DMS114 treated with DMSO at 0.1 percent for 48 hours (cell line): ENCODE data around the gene AFF2.

ENCODE experiments used
- DNase-seq: peaks from one replicate; lab custom pipeline; 2025; ENCODE audit not compliant: unreplicated experiment; lab: John Stamatoyannopoulos, UW

AFF2 gene

DNA sequence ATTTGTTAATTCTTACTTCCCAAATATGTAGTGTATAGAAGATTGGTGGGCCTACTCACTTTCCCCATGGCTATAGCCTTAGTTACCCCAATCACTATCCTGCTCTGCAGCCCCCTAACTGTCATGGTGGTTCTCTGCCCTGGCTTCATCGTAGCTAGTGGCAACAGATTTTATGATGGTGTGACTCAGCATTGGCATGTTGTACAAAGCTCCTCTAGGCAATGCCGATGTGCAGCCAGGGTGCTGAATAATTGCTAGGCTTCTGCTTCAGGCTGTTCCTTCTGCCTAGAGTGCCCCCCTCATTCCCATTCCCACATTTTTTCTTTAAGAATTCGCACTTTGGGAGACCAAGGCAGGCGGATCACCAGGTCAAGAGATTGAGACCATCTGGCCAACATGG lies 35.2 kb downstream of the AFF2 start:
- no peak for DNase-seq

DNA sequence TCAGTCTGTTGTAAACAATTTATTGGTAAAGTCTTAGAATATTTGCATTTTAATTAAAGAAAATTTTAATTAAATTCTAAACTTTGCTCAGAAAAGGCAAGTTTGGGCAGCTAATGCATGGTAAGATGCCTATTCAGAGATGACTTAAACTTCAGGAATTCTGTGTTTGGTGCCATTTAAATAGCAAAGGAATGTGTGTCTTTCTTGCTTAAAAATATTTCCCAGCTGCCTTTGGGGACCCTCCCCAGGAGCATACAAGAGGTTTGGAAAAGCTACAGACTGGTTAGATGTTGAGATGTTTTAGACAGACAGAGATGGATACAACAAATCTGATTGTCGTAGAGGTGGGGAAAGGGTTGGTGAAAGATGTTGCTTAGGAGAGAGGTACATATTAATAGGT lies 36.5 kb downstream of the AFF2 start:
- DNase-seq: no peak

DNA sequence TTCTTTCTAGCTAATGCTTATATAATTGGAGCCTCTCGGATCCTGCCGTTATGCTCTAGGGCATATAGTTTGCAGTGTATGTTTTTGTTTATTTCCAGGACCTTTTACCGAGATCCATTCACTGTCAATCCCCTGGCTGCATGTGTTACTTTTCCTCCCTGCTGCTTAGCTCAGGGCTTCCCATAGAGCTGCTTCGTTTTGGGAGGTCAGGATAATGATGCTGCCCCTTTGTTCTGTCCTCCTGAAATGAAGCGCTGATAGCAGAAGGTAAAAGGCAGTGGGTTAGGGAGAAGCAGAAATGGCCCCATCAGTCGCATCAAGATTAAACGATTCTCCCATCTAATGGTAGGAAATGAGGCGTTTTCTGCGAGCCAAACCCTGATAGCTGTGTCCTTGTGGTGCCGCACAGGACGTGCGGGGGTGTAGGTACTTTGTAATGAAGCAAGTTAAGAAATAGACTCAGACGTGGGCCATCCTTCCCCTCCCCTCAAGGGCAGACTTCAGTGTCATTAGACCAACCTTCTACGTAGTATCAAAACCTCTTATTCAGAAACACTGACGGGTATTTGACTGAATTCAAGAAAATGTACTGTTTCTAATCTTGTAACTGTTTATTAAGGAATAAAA lies 37.3 kb downstream of the AFF2 start:
- no peak for DNase-seq

DNA sequence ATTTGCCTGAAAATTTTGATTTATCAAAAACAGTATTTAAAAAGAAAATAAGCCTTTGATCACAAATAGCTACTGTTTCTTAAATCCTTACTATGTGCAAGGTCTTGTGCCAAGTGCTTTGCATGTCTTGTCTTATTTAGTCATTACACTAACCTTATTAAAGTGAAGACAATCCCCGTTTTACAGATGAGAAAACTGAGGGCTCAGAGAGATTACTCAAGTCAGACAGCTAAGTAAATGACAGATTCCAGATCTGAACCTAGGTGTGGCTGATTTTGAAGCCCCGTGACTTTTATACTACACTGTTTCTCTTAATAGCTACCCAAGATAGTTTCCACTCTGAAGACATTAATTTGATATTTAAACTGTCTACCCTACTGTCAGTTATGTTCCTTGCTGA lies 38.2 kb downstream of the AFF2 start:
- no peak for DNase-seq

DNA sequence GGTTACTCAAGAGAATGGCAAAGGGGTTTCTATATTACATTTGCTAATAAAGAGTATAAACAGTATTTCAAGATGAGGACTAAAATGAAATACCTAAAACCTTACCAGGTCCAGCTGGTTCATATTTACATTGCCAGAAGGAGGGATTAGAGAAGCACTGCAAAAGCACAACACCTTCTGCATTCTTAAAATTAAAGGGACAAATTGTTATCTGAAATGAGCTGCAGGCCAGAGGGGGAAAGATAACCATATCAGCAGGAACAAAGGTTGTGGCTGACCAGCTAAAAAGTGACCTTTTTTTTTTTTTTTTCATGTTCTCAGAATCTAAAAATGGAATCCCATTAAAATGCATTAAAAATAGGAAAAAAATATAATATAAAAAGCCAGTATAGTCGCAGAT lies 39.7 kb downstream of the AFF2 start:
- no peak for DNase-seq

DNA sequence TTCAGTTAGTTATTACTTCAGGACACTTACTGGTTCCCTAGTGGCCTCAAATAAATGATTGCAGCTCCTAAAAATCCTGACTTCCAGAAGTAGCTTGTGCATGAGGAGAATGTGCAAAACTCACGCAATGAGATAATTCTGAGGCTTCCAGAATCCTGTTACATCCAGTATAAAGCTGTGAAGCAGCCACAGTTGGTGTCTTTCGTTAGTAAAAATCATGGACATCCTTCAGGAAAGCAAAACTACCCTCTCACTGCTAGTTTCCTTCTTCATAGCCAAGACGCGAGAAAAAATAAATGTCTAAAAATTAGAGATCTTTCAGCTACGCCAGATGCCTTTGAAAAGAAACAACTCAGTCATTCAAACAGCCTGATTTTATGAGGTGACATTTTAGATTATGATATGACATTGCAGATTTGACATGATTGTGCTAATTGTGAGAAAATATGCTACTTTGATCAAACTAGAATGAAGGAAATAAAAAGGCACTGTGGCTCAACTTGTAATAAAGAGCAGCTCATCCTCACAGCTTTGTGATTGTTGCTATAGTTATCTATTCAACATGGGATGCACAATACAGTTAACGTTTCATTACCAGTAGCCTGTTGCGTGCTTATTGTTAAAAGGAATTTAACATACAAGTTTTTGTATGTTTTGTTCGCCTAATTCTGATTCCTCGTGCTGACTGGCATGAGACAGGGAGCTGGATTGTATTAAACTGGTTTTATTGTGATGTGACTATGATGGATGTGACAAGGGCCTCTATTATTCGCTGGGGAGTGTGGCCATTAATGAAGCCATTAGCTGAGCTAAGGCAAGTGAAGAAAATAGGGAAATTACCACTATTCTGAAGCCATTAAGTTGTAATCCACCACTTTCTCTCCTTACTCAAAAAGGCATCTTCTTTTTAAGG lies 40.5 kb downstream of the AFF2 start:
- no peak for DNase-seq

DNA sequence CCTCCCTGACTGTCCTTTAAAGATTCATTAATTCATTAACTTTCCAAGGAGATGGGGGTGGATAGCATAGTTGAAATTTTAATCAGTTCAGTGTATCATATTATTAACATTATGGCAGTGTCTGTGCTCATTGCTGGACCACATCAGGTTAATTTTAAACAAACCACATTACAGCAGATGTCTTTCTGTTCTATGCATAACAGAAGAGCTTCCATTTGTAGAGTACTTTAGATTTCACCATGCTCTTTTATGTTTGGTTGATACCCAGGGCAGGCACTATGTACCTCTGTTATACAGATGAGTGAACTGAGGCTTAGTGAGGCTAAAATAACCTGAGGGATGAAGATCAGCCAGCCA lies 41.1 kb downstream of the AFF2 start:
- DNase-seq: no peak

DNA sequence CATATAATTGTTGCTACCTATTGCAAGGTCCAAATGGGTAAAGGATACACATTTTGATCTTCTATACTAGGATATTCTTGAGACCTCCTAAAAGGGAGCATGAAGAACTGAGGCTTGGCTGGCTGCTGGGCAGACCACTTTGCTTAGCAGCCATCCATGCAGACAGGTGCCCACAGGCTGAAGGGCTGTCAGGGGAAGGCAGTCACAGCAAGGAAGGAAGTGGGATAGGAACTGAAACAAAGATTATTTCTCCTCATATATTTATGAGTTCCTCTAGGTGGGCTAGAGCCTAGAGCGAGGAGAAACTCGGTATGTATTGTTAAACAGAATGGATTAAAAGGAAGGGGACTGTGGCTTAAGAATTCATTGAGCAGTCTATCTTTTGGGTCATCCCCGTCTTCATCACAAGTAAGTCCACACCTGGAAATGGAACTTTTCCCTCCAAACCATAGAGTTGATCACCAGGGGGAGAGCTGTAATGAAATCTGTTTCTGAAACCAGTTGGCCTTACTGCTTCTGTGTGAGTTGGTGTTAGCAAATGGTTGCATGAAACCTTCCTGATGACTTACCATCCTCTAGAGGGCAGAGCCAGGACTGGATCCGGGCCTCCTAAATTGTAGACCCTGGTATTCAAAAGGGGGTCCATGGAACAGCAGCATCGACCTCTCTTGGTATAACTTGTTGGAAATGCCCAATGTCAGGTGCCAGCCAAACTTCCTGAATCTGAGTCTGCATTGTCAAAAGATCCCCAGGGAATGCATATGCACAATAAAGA lies 42.3 kb downstream of the AFF2 start:
- DNase-seq: no peak

DNA sequence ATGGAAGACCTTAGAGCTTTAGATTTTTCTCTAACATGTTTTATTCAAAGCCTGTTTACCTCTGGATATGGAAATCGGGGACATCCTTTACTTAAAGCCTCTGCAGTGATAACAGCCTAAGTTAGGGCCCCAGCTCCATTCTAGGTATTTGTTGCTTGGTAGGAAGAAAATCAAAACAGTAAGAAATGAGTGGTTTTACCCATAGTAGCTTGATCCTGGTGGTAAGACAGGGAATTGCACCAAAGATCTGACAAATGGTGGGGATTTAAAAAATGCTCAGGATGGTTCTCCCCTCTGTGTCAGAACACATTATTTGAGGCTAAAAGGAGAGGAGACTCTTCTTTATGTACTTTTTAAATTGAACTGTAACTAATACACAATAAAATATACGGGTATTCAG lies 52.4 kb downstream of the AFF2 start:
- DNase-seq: no peak

DNA sequence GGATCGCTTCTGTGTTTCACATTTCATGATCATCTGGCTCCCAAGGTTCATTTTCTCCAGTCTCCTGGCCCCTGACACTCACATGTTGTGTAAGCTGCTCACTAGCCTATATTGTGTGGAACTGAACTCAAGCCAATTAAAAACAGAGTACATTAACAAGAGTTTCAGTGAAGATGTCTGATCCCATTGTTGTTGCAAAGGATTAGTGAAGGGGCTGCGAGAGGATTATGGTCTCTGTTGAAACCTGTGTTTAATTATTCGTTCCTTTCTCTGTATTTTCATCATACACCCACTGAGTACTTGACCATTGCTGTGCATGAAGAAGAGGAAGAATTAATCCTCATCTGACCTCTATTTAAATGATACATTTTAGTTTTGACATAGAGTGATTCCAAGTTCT lies 54.7 kb downstream of the AFF2 start:
- no peak for DNase-seq

DNA sequence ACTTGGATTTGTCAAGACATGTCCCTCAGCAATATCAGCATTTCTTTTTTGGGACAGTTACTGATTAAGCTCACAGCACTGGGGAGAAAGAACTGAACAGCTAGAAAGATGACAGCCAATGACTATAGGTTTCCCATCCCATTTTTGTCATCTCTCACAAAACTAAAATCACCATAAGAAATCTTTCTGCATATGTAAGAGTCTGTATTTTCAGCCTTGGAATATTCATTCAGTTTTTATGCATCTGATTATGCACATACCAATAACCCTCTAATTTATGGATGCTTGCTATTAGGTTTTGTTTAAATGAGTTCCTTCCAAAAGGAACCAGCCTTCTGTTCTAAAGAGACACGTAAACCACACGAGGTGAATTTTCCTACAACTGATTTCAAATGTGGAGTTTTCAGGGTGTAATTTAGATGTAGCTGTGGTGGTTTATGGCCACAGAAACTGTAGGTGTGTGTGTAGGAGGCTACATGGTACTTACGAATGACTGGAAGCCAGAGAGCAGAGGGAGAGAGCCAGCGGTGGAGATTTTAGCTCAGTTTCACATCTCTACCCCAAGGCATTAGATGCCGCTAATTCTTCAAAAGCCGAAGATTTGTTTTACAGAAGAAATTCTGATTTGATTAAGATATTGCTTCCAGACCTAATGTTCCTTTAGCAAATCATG lies 55.3 kb downstream of the AFF2 start:
- DNase-seq: no peak

DNA sequence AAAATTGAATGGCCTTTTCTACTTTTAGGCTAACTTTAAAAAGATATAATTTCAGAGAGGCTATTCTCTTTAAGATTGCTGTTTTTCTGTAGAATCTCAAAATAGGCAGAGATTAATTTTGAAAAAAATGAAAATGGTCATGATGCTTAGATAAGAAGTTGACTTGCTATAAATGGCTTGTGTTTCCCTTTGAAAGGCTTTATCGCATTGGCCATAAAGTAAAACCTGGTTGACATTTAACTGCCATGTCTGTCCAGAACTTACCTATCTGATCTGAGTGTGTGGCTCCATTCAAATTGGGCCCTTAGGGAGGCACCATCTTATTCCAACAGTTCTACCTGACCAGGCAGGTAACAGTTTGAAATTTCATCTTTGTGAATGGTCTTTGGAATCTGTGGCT lies 56.1 kb downstream of the AFF2 start:
- DNase-seq: no peak

DNA sequence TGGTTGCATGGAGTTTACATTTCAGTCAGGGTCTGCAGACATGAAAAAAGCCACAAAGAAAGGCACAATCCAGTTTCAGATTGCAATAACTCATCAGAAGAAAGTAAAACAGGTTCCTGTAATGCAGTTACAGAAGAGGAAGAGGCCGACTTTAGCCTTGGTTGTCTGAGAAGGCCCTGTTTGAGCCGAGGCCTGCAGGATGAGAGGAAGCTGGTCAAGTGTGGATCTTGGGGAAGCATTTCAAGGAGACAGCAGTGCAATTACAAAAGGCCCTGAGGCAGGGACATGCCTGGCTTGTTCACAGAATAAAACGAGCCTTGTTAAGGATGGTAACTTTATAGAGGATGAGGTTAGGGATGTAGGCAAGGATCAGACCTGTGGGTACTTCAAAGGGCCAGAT lies 62.4 kb downstream of the AFF2 start:
- no peak for DNase-seq

DNA sequence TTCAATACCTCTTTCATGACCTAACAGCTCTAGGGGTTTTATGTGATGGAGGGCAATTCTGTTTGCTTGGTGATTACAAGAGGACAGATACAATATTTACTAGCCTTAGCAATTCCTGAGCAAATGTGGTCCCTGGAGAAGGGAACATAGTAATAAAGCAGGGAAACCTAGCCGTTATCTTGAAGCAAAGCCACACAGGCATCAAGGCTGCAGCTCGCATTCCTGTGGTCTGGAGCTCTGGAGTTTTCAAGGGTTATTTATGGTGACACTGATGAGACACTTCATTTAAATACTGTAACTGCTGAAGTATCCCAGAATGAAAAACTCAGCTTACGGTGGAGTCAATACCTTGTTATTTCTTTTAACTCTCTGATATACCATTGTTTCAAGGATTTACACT lies 66.8 kb downstream of the AFF2 start:
- no peak for DNase-seq

DNA sequence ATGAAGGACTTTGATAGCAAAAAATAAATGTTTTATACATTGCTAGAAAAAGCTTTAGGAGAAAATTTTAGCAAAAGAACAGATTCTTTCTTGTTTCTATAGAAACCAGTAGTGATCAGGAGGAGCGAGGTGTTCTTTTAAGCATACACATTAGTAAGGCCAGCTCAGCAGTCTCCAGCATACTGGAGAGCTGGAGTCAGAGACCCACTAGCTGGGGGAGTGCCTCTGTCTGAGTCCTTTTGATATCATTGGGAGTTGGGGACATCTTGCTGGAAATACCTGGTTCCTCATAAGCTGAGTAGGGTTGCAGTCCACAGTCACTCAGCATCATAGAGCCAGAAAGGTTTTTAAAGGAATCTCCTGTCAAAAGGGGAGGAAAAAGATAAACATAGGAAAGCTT lies 67.4 kb downstream of the AFF2 start:
- DNase-seq: no peak

DNA sequence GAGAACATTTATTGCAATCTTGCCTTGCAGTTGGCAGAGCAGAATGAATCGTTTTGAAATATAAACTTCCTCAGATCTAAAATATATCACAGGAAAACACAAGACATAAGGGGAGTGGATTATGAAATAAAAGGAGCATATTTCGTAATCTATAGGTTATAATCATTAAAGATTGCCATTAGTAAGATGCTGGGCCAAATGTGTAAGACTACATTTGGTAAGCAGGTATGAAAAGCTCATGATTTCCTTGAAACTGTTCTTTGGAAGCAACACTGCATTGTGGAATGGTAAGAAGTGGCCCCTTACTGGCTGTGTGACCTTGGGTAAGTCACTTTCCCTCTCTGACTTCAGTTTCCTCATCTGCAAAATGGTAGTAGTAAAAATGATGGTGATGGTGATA lies 68.3 kb downstream of the AFF2 start:
- no peak for DNase-seq

DNA sequence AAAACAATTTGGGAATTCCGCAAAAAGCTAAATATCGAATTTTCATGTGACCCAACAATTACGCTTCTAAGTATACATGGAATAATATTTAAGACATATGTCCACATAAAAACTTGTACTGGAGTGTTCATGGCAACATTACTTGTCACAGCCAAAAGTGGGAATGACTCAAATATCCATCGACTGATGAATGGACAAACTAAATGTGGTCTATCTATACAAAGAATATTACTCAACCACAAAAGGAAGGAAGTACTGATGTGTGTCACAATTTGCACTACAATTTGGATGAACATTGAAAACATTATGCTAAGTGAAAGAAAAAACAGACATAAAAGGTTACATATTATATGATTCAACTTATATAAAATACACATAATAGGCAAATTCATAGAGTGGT lies 71.9 kb downstream of the AFF2 start:
- DNase-seq: no peak

DNA sequence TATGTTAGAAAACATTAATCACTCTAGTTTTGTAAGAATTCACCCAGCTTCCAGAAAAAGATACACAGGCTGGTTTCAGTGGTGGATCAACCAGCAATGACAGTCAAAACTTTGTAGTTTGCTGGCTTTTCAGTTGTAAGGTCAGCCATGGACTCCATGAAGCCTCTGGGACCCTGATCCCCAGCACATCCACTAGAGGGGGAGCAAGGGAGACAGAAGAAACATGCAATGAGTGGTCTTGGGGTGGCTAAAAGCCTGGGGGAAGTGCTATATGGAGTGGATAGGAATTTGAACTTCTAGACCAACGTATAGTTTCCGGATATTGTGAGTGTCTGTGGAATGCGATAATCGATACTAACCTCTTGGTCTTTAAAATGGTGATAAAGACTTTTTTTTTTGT lies 72.7 kb downstream of the AFF2 start:
- no peak for DNase-seq

DNA sequence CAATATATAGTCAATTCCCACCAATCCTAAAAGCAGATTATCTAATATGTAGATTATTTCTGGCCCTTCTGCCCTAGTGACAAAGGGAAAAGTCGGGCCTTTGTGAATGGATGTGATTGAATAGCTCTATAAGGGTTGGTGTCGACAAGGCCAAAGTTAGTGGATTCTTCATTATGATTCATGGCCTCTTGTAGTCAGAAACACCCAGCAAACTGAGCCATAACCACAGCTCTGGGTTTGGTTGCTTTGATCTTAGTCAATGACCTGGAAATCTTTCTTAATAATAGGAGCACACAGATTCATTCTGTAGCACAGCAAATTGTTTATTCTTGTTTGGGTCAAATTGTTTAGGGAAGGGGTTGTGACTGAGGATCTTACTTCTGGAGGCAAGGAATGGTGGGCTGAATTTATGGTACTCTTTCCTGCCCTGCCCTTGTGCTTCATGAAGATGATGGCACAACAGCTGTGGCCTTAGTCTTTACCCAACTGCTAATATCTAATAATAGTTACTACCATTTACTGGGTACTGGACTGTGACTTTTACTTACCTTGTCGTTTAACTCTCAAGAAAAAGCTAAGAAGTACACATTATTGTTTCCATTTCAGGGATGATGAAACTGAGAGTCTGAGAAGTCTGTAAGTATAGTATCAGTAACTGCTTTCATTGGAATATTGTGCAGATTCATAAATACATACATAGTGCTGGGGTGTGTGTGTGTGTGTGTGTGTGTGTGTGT lies 74.0 kb downstream of the AFF2 start:
- no peak for DNase-seq

DNA sequence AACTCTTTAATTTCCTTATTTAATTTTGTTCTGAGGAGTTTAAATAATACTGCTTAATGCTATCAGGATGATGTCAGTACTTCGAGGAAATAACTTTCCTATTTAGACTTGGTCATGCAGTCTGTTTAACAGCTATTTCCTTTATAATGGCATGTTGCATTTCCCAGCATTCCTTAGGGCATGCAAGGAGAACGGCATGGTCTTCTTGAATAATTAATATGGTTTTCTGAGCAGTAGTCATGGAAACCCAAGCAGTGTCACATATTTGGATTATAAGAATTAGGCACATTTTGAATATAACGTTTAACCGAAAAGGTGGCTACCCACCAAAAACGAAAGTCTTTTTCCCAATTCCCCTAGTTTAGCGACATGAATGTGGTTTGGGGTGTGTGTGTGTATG lies 76.0 kb downstream of the AFF2 start:
- no peak for DNase-seq

DNA sequence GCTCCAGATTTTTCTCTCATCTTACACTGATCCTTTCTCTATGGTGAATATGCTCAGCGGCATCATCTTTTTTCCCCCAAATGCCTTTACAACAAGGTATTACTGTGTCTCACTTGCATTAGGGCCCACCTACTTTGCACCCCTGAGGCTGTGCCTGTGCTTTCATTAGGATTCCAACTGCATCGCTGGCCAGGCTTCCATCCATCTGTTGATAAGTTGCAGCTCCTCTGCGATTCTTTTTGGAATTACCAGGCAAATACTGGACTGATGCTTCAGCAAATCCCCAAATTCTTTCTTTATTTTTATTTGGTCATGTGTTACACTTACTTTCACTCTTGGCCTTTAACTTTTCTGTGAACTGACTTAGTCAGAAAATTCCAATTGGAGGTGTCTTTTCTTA lies 77.3 kb downstream of the AFF2 start:
- DNase-seq: no peak
